NT2/D1 (cell line): ENCODE measurements around the gene RALGPS2.

ENCODE experiments used
- DNase-seq: peaks from one replicate; pipeline ENCODE4 v3.0.0-alpha.2; 2011; ENCODE audit warnings: low read depth, low spot score
- H3K27me3 ChIP-seq: 2 replicates; pipeline ENCODE4 v1.6.0; 2011; ENCODE audit warnings: mild to moderate bottlenecking; ENCODE audit not compliant: insufficient read length, insufficient read depth
- H3K36me3 ChIP-seq: 2 replicates; pipeline ENCODE4 v1.6.1; 2011; ENCODE audit warnings: mild to moderate bottlenecking, low read length, mixed read lengths; ENCODE audit not compliant: insufficient read depth, insufficient read length
- H3K4me1 ChIP-seq: 2 replicates; pipeline ENCODE4 v1.5.1; 2011; ENCODE audit not compliant: insufficient read depth, insufficient read length
- H3K4me3 ChIP-seq: 2 replicates; pipeline ENCODE4 v1.5.1; 2011; ENCODE audit warnings: low read depth; ENCODE audit not compliant: insufficient read length
- H3K9ac ChIP-seq: 2 replicates; pipeline ENCODE4 v1.6.0; 2011; ENCODE audit warnings: low read depth; ENCODE audit not compliant: insufficient read length
- H3K9me3 ChIP-seq: 2 replicates; pipeline ENCODE4 v1.5.1; 2011; ENCODE audit warnings: mild to moderate bottlenecking, low read length; ENCODE audit not compliant: insufficient read depth
- SUZ12 ChIP-seq: IDR thresholded peaks from 2 replicates; pipeline ENCODE4 v1.6.1; 2011; ENCODE audit not compliant: insufficient read length, insufficient read depth; ENCODE audit errors: extremely low read depth
- YY1 ChIP-seq: IDR thresholded peaks from 2 replicates; pipeline ENCODE4 v1.6.1; 2011; ENCODE audit not compliant: insufficient read length, insufficient read depth
- ZNF274 ChIP-seq: IDR thresholded peaks from 2 replicates; pipeline ENCODE4 v1.6.1; 2011; ENCODE audit warnings: mild to moderate bottlenecking, low read depth, low read length

The RALGPS2 gene

DNA sequence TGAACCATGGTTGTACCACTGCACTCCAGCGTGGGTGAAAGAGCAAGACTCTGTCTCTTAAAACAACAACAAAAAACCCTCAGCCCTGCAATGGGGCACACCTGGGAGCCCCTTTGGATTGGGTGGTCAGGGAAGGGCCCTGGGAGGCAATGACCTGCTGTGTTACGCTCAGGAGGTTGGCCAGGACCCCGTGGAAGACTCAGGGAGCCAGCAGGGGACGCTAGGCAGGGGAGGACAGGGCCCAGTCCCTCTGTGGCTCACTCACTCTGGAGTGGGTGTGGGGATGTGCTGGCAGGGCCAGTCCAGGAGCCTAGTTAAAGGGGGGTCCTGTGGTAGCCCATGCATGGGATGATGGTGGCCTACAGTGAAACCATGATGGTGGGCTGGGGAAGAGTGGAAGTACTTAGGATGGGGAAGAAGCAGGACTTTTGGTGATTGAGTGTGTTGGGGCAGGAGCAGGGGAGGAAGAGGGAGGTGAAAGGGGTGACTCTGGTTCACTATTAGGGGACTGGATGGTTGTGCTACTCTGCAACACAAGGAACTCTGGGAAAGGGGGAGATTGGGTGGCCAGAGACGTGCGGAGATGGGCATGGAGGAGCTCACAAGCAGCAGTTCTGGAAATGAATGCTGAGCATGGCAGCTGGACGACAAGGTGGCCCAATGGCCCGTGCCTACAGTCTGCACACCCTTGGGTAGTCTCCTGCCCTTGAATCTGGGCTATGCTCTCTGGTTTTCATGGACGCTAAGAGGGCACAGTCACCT, 244.4 kb downstream of the RALGPS2 start:
- no peak for DNase-seq
- no peak overlapping the region for H3K4me3 ChIP-seq
- no peaks in the 10 kb centered on the region for H3K27me3 ChIP-seq
- H3K4me1 ChIP-seq, result peaks cover 3% of the 10 kb centered on the region
- no peaks in the 10 kb centered on the region for H3K36me3 ChIP-seq
- TF ChIP-seq ZNF274 (no peak), YY1 (no peak), SUZ12 (no peak)
- H3K9ac ChIP-seq, result no peak overlapping the region
- peaks cover 13% of the 10 kb centered on the region; the same call in 1 of the 2 replicates for H3K9me3 ChIP-seq

- Histone ChIP-seq H3K4me1 (peaks cover 3% of the 10 kb centered on the region), H3K9ac (no peak overlapping the region), H3K4me3 (no peak overlapping the region), H3K36me3 (no peaks in the 10 kb centered on the region), H3K27me3 (no peaks in the 10 kb centered on the region), H3K9me3 (peaks cover 11% of the 10 kb centered on the region; the same call in 1 of the 2 replicates)
- no peak for DNase-seq
- TF ChIP-seq SUZ12 (no peak), YY1 (no peak), ZNF274 (no peak)
Observed at GRCh38 chr1:178970184-178970583, 245.1 kb downstream of the RALGPS2 start.
